SU-DHL-6 (cell line): ENCODE data around the gene NR4A3.

Source experiments
- H2AFZ ChIP-seq: fragments of 200-600 bp; sonication (generic); 2 replicates; pipeline ENCODE4 v1.6.1; 2014; ENCODE audit warnings: low read depth, mild to moderate bottlenecking, moderate library complexity, mixed read lengths, antibody characterized with exemption, low read length; ENCODE audit not compliant: severe bottlenecking
- H3F3A ChIP-seq: fragments of 200-600 bp; shearing (Covaris generic); 2 replicates; pipeline ENCODE4 v1.6.0; 2016; ENCODE audit warnings: antibody characterized with exemption, mild to moderate bottlenecking; ENCODE audit not compliant: insufficient read depth
- H3K27ac ChIP-seq: fragments of 200-600 bp; sonication (generic); 2 replicates; pipeline ENCODE4 v1.5.1; 2016; ENCODE audit warnings: low read depth, mild to moderate bottlenecking, low read length, moderate library complexity, mixed read lengths
- H3K27me3 ChIP-seq: fragments of 200-600 bp; sonication (generic), shearing (Covaris generic); 2 replicates; pipeline ENCODE4 v1.6.0; 2014; ENCODE audit warnings: mild to moderate bottlenecking, low read length
- H3K36me3 ChIP-seq: fragments of 200-600 bp; sonication (generic); 2 replicates; pipeline ENCODE4 v1.6.1; 2014; ENCODE audit warnings: mild to moderate bottlenecking, low read length, mixed read lengths
- H3K4me2 ChIP-seq: fragments of 300-600, 200-600 bp; shearing (Covaris generic), sonication (generic); 2 replicates; pipeline ENCODE4 v1.6.0; 2014; ENCODE audit warnings: low read length, low read depth, mild to moderate bottlenecking; ENCODE audit not compliant: poor library complexity, severe bottlenecking
- H3K4me3 ChIP-seq: fragments of 200-600 bp; sonication (generic); 2 replicates; pipeline ENCODE4 v1.5.1; 2014; ENCODE audit warnings: antibody characterized with exemption, low read length, mild to moderate bottlenecking, mixed read lengths; ENCODE audit not compliant: insufficient read depth, poor library complexity, severe bottlenecking
- H3K79me2 ChIP-seq: fragments of 200-600 bp; sonication (generic); 2 replicates; pipeline ENCODE4 v1.6.1; 2014; ENCODE audit warnings: mild to moderate bottlenecking, low read length, moderate library complexity; ENCODE audit not compliant: insufficient read depth
- H3K9ac ChIP-seq: fragments of 200-600 bp; sonication (generic); 2 replicates; pipeline ENCODE4 v1.7.0; 2014; ENCODE audit warnings: mild to moderate bottlenecking, low read length
- H3K9me2 ChIP-seq: fragments of 200-600 bp; sonication (generic); replicated peaks from 2 replicates; pipeline ENCODE4 v1.6.1; 2014; ENCODE audit warnings: low read length; ENCODE audit not compliant: insufficient read depth
- H3K9me3 ChIP-seq: fragments of 200-600 bp; sonication (generic); 2 replicates; pipeline ENCODE4 v1.6.1; 2014; ENCODE audit warnings: low read length, mixed read lengths; ENCODE audit not compliant: insufficient read depth
- H4K20me1 ChIP-seq: fragments of 200-600 bp; sonication (generic); 2 replicates; pipeline ENCODE4 v1.6.1; 2014; ENCODE audit warnings: low read depth, mild to moderate bottlenecking, antibody characterized with exemption, low read length, moderate library complexity, mixed read lengths
- CTCF ChIP-seq: fragments of 200-600 bp; sonication (generic); IDR thresholded peaks from one replicate; pipeline ENCODE4 v1.5.1; 2017; ENCODE audit warnings: antibody characterized with exemption, mild to moderate bottlenecking, low read length, moderate library complexity; ENCODE audit not compliant: insufficient read depth, poor library complexity, severe bottlenecking
- EZH2phosphoT487 ChIP-seq: fragments of 200-600 bp; sonication (generic), shearing (Covaris generic); conservative IDR thresholded peaks from 2 replicates; pipeline ENCODE4 v1.6.1; 2018; ENCODE audit warnings: mild to moderate bottlenecking, antibody characterized with exemption, low read length, moderate library complexity, mixed read lengths

Gene NR4A3

GRCh38 chr9:99811598-99812383 lies 9.9 kb upstream of the NR4A3 start:
- Histone ChIP-seq H3K9me3 (no peaks in the 10 kb centered on the region), H3K9me2 (no peaks in the 10 kb centered on the region), H3K9ac (no peak overlapping the region), H3K27me3 (no peaks in the 10 kb centered on the region), H3F3A (peaks cover 3% of the 10 kb centered on the region; the same call in 1 of the 2 replicates), H3K27ac (no peak overlapping the region), H3K4me2 (no peak overlapping the region), H3K36me3 (no peaks in the 10 kb centered on the region), H2AFZ (no peak overlapping the region), H3K4me3 (no peak overlapping the region), H4K20me1 (no peaks in the 10 kb centered on the region), H3K79me2 (no peaks in the 10 kb centered on the region)
- no peak for TF ChIP-seq CTCF
- no peak for TF ChIP-seq EZH2phosphoT487

GRCh38 chr9:99813739-99814138 lies 7.9 kb upstream of the NR4A3 start:
- H3K79me2 ChIP-seq: 0 out of 2 replicates have a peak, but pooled peaks cover 4% of the 10 kb centered on the region
- H3K9me3 ChIP-seq: no peaks in the 10 kb centered on the region
- H4K20me1 ChIP-seq: no peaks in the 10 kb centered on the region
- no peak overlapping the region for H3K9ac ChIP-seq
- H2AFZ ChIP-seq: no peak overlapping the region
- H3F3A ChIP-seq: peaks cover 9% of the 10 kb centered on the region
- H3K36me3 ChIP-seq: peaks cover 4% of the 10 kb centered on the region; the same call in 1 of the 2 replicates
- no peak overlapping the region for H3K27ac ChIP-seq
- no peaks in the 10 kb centered on the region for H3K27me3 ChIP-seq
- no peaks in the 10 kb centered on the region for H3K9me2 ChIP-seq
- TF ChIP-seq CTCF (no peak), EZH2phosphoT487 (no peak)
- H3K4me2 ChIP-seq: no peak overlapping the region
- H3K4me3 ChIP-seq: no peak overlapping the region

- H3K9ac ChIP-seq: no peak overlapping the region
- H3K4me3 ChIP-seq: no peak overlapping the region
- H3K79me2 ChIP-seq: 0 out of 2 replicates have a peak, but pooled peaks cover 4% of the 10 kb centered on the region
- H3K27ac ChIP-seq: no peak overlapping the region
- H3K9me3 ChIP-seq: no peaks in the 10 kb centered on the region
- no peak for TF ChIP-seq CTCF
- no peak for TF ChIP-seq EZH2phosphoT487
- H2AFZ ChIP-seq: no peak overlapping the region
- H3K27me3 ChIP-seq: no peaks in the 10 kb centered on the region
- peaks cover 14% of the 10 kb centered on the region for H3F3A ChIP-seq
- no peaks in the 10 kb centered on the region for H3K9me2 ChIP-seq
- H3K36me3 ChIP-seq: peaks cover 4% of the 10 kb centered on the region; the same call in 1 of the 2 replicates
- H3K4me2 ChIP-seq: no peak overlapping the region
- H4K20me1 ChIP-seq: no peaks in the 10 kb centered on the region
Observed at GRCh38 chr9:99814359-99814758, 7.3 kb upstream of the NR4A3 start.
